Bladder microvascular endothelial cell (primary cell): Measurements from ENCODE around the gene GDPD5. TPM values are rescaled to one million over a fixed set of nuclear protein-coding genes. Genes with fewer than 3 reads are reported as not detected.

Experiments used
- total RNA-seq: library from RNA; depleted of rRNA; stranded (reverse); fragments of >200 nt; gene quantifications from 2 replicates; pipeline ENCODE4 v1.2.3, GENCODE V29; 2014

The GDPD5 gene
- 9.6 and 22.6 TPM in 2 replicates for total RNA-seq

GRCh38 chr11:75525433-75526191, at the start of gene GDPD5:
GDPD5 (minus strand) TSS chr11:75525941; CDS start chr11:75477735, 48,206 bp downstream.

GRCh38 chr11:75562048-75562835, 36.5 kb upstream of the GDPD5 start, which contains the start of gene SERPINH1:
SERPINH1 (plus strand) TSS chr11:75562253; CDS start chr11:75566350, 4,097 bp downstream.

GRCh38 chr11:75432911-75433321, 92.8 kb downstream of the GDPD5 start, which contains the start of gene KLHL35:
KLHL35 (minus strand) TSS chr11:75433203; CDS start chr11:75430629, 2,574 bp downstream.

GRCh38 chr11:75399344-75400145, 126.2 kb downstream of the GDPD5 start, which contains the start of gene RPS3:
RPS3 (plus strand) TSS chr11:75399518; CDS start chr11:75399548, 30 bp downstream.

Other genes starting within 250 kb of the GDPD5 start
- 116 and 301 TPM in 2 replicates for gene ARRB1, start 174.3 kb downstream of the GDPD5 start, total RNA-seq
- 2,122 and 2,321 TPM in 2 replicates for gene RPS3, start 126.4 kb downstream of the GDPD5 start, total RNA-seq
- gene KLHL35, start 92.7 kb downstream of the GDPD5 start, total RNA-seq: 1.5 and 1.6 TPM in 2 replicates
- 285 and 589 TPM in 2 replicates for gene SERPINH1, start 36.3 kb upstream of the GDPD5 start, total RNA-seq
- gene MAP6, start 143.1 kb upstream of the GDPD5 start, total RNA-seq: 0.06 and 0.32 TPM in 2 replicates
- not detected in 2 replicates for gene MOGAT2, start 191.9 kb upstream of the GDPD5 start, total RNA-seq
- 0.65 and 2.9 TPM in 2 replicates for gene DGAT2, start 242.8 kb upstream of the GDPD5 start, total RNA-seq